Mesothelial cell of epicardium (in vitro differentiated cells): ENCODE results near the gene DUS2. TPM values are rescaled to one million over a fixed set of nuclear protein-coding genes. Genes with fewer than 3 reads are reported as not detected.

Experiments used
- DNase-seq, 2 experiments: peaks; one replicate each; pipeline ENCODE4 v3.0.0; 2021; ENCODE audit warnings: low spot score in 2 of 2; ENCODE audit not compliant: unreplicated experiment in 2 of 2
- H3K27ac Mint-ChIP-seq: 2 replicates; pipeline ENCODE4 v1.8.0; 2021; ENCODE audit warnings: mixed read lengths
- H3K27me3 Mint-ChIP-seq: 2 replicates; pipeline ENCODE4 v1.8.0; 2021; ENCODE audit warnings: low read depth, mixed read lengths
- H3K36me3 Mint-ChIP-seq: 2 replicates; pipeline ENCODE4 v1.8.0; 2021; ENCODE audit warnings: mixed read lengths
- H3K4me1 Mint-ChIP-seq: 2 replicates; pipeline ENCODE4 v1.8.0; 2021; ENCODE audit warnings: mixed read lengths
- H3K4me3 Mint-ChIP-seq: 2 replicates; pipeline ENCODE4 v1.8.0; 2021; ENCODE audit warnings: mild to moderate bottlenecking, moderate library complexity, mixed read lengths
- H3K9me3 Mint-ChIP-seq: 2 replicates; pipeline ENCODE4 v1.8.0; 2021; ENCODE audit warnings: mixed read lengths
- total RNA-seq: library from RNA; stranded (reverse); gene quantifications from 3 replicates; pipeline ENCODE4 v1.2.1, GENCODE V29; 2021
- TF ChIP-seq, protein P1 (sequence below): fragments of 200-600 bp; sonication (generic); IDR thresholded peaks from one replicate; pipeline ENCODE4 v1.5.0; 2021; ENCODE audit warnings: antibody characterized with exemption; ENCODE audit not compliant: unreplicated experiment

Gene DUS2
- total RNA-seq, 1 donor from 2014 or later: 19.4 TPM

DNA sequence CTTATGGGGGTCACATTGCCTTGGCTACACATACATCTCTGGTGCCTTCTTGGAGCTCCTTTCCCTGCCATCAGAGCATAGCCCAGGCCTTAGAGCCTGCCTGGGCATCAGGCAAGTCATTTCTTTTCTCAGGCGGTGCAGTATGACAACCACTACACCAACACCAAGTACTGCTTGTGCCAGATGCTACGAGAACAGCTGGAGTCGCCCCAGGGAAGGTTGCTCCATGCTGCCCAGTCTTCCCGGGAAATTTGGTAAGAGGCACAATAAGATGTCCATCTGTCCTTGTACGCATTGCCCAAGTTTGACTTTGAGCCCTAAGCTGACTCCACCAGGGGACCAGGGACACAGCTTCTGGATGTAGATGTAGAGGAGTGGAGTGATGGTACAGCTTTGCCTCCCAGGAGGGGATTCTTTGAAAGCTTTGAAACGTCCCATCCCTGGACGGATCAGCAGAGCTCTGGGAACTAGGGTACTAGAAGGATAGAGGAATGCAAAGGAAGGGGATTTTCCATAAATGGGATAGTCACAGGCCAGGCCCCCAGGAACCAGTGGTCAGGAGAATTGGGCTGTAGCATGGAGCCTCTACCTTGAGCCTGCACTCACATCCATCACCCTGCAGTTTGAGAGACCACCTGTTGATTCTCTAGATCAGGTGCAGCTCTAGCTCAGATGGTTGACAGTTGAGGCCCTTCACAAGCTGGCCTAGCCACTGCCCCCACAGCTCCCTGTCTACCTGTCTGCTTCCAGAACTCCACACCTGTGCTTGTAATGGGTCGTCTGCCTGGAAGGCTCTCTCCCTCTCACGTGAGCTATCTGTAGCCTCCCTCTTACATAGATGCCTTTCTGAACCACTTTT, 51.0 kb downstream of the DUS2 start:
- Mint-ChIP-seq H3K27ac (no peak overlapping the region), H3K4me1 (no peaks in the 10 kb centered on the region), H3K4me3 (no peak overlapping the region), H3K36me3 (peaks cover 28% of the 10 kb centered on the region), H3K27me3 (no peaks in the 10 kb centered on the region), H3K9me3 (no peaks in the 10 kb centered on the region)
- no peak for DNase-seq
- TF ChIP-seq, protein P1, sequence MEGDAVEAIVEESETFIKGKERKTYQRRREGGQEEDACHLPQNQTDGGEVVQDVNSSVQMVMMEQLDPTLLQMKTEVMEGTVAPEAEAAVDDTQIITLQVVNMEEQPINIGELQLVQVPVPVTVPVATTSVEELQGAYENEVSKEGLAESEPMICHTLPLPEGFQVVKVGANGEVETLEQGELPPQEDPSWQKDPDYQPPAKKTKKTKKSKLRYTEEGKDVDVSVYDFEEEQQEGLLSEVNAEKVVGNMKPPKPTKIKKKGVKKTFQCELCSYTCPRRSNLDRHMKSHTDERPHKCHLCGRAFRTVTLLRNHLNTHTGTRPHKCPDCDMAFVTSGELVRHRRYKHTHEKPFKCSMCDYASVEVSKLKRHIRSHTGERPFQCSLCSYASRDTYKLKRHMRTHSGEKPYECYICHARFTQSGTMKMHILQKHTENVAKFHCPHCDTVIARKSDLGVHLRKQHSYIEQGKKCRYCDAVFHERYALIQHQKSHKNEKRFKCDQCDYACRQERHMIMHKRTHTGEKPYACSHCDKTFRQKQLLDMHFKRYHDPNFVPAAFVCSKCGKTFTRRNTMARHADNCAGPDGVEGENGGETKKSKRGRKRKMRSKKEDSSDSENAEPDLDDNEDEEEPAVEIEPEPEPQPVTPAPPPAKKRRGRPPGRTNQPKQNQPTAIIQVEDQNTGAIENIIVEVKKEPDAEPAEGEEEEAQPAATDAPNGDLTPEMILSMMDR: no peak

DNA sequence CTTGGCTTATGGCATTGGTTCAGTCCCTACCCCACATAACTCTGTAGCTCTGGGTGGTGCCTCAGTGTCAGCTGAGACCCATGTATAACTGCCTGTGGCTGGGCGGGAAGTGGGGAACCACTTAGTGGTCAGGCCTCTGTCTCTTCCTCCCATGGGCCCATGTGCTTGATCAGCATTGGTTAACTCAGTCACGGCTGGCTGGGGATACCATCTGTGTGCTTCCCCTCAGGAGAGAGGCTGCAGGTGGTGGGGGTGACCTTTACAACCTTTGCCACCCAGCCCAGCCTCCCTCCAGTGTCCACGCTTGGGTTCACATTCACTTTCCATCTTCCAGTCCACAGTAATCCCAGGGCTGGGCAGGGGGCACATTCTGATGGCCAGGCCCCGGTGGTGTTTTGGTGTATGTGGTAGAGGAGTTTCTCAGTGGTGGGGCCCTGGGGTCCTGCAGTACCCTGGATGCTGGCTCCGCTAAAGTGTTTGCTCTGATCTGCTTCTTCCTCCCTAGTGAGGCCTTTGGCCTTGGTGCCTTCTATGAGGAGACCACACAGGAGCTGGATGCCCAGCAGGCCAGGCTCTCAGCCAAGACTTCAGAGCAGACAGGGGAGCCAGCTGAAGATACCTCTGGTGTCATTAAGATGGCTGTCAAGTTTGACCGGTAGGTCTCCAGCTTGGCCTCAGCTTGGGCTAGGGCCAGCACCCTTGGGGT, 51.9 kb downstream of the DUS2 start:
- H3K9me3 Mint-ChIP-seq: no peaks in the 10 kb centered on the region
- H3K4me3 Mint-ChIP-seq: no peak overlapping the region
- no peaks in the 10 kb centered on the region for H3K27me3 Mint-ChIP-seq
- TF ChIP-seq, protein P1: no peak
- DNase-seq: no peak
- H3K4me1 Mint-ChIP-seq: no peaks in the 10 kb centered on the region
- H3K36me3 Mint-ChIP-seq: peaks cover 28% of the 10 kb centered on the region
- H3K27ac Mint-ChIP-seq: no peak overlapping the region

GRCh38 chr16:68075980-68076379, 52.9 kb downstream of the DUS2 start:
- DNase-seq: no peak
- TF ChIP-seq, protein P1: no peak
- no peak overlapping the region for H3K27ac Mint-ChIP-seq
- H3K9me3 Mint-ChIP-seq: no peaks in the 10 kb centered on the region
- no peaks in the 10 kb centered on the region for H3K27me3 Mint-ChIP-seq
- no peak overlapping the region for H3K4me3 Mint-ChIP-seq
- H3K36me3 Mint-ChIP-seq: peaks cover 23% of the 10 kb centered on the region
- no peaks in the 10 kb centered on the region for H3K4me1 Mint-ChIP-seq

DNA sequence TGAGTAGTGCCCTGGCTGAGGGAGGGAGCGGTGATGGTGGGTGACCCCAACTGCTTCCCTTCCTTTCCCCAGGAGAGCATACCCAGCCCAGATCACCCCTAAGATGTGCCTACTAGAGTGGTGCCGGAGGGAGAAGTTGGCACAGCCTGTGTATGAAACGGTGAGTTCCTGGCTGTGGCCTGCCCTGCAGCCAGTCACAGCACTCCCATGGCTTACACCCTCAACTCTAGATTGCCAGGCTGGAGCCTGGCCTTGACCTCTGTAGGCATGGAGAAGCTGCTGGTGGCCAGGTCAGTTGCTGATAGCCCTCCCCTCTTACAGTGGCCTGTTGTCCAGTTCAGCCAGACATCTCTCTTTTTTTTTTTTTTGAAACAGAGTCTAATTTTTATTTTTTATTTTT, 53.5 kb downstream of the DUS2 start:
- Mint-ChIP-seq H3K36me3 (peaks cover 19% of the 10 kb centered on the region), H3K9me3 (no peaks in the 10 kb centered on the region), H3K27me3 (no peaks in the 10 kb centered on the region), H3K4me3 (no peak overlapping the region), H3K4me1 (no peaks in the 10 kb centered on the region), H3K27ac (no peak overlapping the region)
- no peak for DNase-seq
- TF ChIP-seq, protein P1: no peak

DNA sequence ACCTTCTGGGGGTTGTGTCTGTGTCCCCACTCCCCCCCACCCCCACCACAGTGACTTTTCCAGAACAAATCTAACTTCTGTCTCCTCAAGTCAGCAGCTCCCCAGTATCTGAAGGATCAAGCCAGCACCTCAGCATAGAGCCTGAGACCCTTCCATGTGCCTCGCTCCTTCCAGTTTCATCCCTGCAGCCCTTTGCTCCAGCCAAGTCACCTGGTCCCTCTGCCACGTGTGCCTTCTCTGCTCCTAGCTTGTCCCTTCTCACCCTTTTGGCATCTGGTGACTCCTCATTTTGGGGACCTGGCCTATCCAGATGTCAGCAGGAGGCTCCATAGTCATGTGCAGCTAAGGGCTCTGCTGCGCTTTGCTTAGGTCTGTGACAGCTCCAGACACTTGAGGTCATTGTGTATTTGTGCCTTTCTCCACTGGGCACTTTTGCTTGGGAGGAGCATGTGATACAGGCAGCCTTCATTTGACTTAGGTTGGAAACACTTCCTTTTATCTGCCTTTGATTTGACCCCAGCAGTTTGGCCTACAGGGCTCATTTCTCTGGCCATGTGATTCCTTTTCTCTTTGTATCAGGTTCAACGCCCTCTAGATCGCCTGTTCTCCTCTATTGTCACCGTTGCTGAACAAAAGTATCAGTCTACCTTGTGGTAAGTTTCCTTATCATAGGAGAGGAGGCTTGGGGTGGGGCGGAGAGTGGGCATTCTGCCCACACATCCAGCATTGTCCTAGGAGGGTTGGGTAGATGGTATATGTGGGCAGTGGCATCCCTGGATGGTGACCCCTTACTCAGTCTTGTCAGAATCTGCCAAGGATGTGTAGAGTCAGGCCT, 55.0 kb downstream of the DUS2 start:
- H3K4me1 Mint-ChIP-seq: peaks cover under 1% of the 10 kb centered on the region
- TF ChIP-seq, protein P1: no peak
- no peak overlapping the region for H3K4me3 Mint-ChIP-seq
- H3K27ac Mint-ChIP-seq: no peak overlapping the region
- DNase-seq: no peak
- no peaks in the 10 kb centered on the region for H3K27me3 Mint-ChIP-seq
- H3K9me3 Mint-ChIP-seq: no peaks in the 10 kb centered on the region
- peaks cover 19% of the 10 kb centered on the region for H3K36me3 Mint-ChIP-seq
